HG02840 (cell line): ENCODE data around the gene SCGB1C1.
A peak's percentile ranks its signal among the peaks of the same experiment; 100 is the strongest.
"Not testable (repeated sequence)": the region's sequence is repeated elsewhere in the genome, so short reads cannot be mapped to it uniquely, and the experiment has no call there.

Experiments
- ATAC-seq: cut with Tn5 transposase; IDR thresholded peaks from one replicate; pipeline ENCODE4 v1.9.1; 2021; ENCODE audit warnings: mild to moderate bottlenecking, moderate library complexity, moderate number of reproducible peaks; ENCODE audit not compliant: unreplicated experiment, low FRiP score

Gene SCGB1C1

GRCh38 chr11:216081-216974, 23.4 kb downstream of the SCGB1C1 start:
- ATAC-seq = no peak

GRCh38 chr11:217704-218103, 24.8 kb downstream of the SCGB1C1 start:
- ATAC-seq = no peak

- ATAC-seq = no peak
Measured at GRCh38 chr11:218815-219593, 26.1 kb downstream of the SCGB1C1 start.

- ATAC-seq = not testable (repeated sequence)
Measured at GRCh38 chr11:220641-221215, 27.9 kb downstream of the SCGB1C1 start.

- no peak for ATAC-seq
Measured at GRCh38 chr11:221539-221938, 28.7 kb downstream of the SCGB1C1 start.

- ATAC-seq = no peak
Measured at GRCh38 chr11:221998-222789, 29.3 kb downstream of the SCGB1C1 start.

- no peak for ATAC-seq
Measured at GRCh38 chr11:223026-223789, 30.3 kb downstream of the SCGB1C1 start.

GRCh38 chr11:223884-224283, 31.0 kb downstream of the SCGB1C1 start:
- ATAC-seq = no peak

- no peak for ATAC-seq
Measured at GRCh38 chr11:224424-224823, 31.5 kb downstream of the SCGB1C1 start.

GRCh38 chr11:225734-226453, 33.0 kb downstream of the SCGB1C1 start:
- ATAC-seq = no peak

- ATAC-seq = no peak
Measured at GRCh38 chr11:227824-228379, 35.0 kb downstream of the SCGB1C1 start.

- ATAC-seq = no peak
Measured at GRCh38 chr11:230431-230830, 37.6 kb downstream of the SCGB1C1 start.

GRCh38 chr11:232783-233565, 40.1 kb downstream of the SCGB1C1 start:
- ATAC-seq = no peak

- no peak for ATAC-seq
Measured at GRCh38 chr11:235180-235579, 42.3 kb downstream of the SCGB1C1 start.

- ATAC-seq = no peak
Measured at GRCh38 chr11:235609-235996, 42.7 kb downstream of the SCGB1C1 start.

GRCh38 chr11:235997-236773, 43.3 kb downstream of the SCGB1C1 start, which contains the start of gene SIRT3:
Gene SIRT3, minus strand, starts transcription at chr11:236342. Its CDS starts 14 bp downstream, at chr11:236328.
- ATAC-seq = peak; percentile 73
